OCI-LY3 (cell line): ENCODE data around the gene GRAP.
"Not testable (repeated sequence)": the region's sequence is repeated elsewhere in the genome, so short reads cannot be mapped to it uniquely, and the experiment has no call there.

Source experiments
- H2AFZ ChIP-seq: fragments of 200-600, 300-600 bp; shearing (Covaris generic); 2 replicates; pipeline ENCODE4 v1.6.0; 2014; ENCODE audit warnings: antibody characterized with exemption, low read depth, low read length
- H3K27ac ChIP-seq: fragments of 200-600, 300-600 bp; sonication (generic); 2 replicates; pipeline ENCODE4 v1.5.1; 2014; ENCODE audit warnings: mild to moderate bottlenecking, low read length, moderate library complexity, mixed read lengths
- H3K27me3 ChIP-seq: fragments of 200-600, 300-600 bp; sonication (generic); 2 replicates; pipeline ENCODE4 v1.6.1; 2014; ENCODE audit warnings: low read depth, low read length, mixed read lengths
- H3K36me3 ChIP-seq: fragments of 200-600, 300-600 bp; sonication (generic); replicated peaks from 2 replicates; pipeline ENCODE3; 2014; ENCODE audit warnings: low read depth, low read length, mixed read lengths
- H3K4me1 ChIP-seq: fragments of 300-600, 200-600 bp; sonication (generic); 2 replicates; pipeline ENCODE4 v1.6.1; 2014; ENCODE audit warnings: low read length, mixed read lengths
- H3K4me2 ChIP-seq: fragments of 200-600, 300-600 bp; sonication (generic); 2 replicates; pipeline ENCODE4 v1.6.1; 2014; ENCODE audit warnings: low read length, mixed read lengths
- H3K4me3 ChIP-seq: fragments of 300-600, 200-600 bp; sonication (generic); 2 replicates; pipeline ENCODE4 v1.5.1; 2014; ENCODE audit warnings: antibody characterized with exemption, mild to moderate bottlenecking, low read length, moderate library complexity
- H3K79me2 ChIP-seq: fragments of 300-600, 200-600 bp; shearing (Covaris generic); 2 replicates; pipeline ENCODE4 v1.6.1; 2014; ENCODE audit warnings: mild to moderate bottlenecking, low read length, mixed read lengths
- H3K9ac ChIP-seq: fragments of 300-600, 200-600 bp; shearing (Covaris generic); 2 replicates; pipeline ENCODE4 v1.6.0; 2014; ENCODE audit warnings: mild to moderate bottlenecking, low read length, moderate library complexity
- H3K9me3 ChIP-seq: fragments of 200-600, 300-600 bp; shearing (Covaris generic); 2 replicates; pipeline ENCODE4 v1.6.1; 2014; ENCODE audit warnings: low read length, mixed read lengths; ENCODE audit not compliant: insufficient read depth
- H4K20me1 ChIP-seq: fragments of 200-600, 300-600 bp; sonication (generic); 2 replicates; pipeline ENCODE4 v1.6.1; 2016; ENCODE audit warnings: low read length, mixed read lengths; ENCODE audit not compliant: insufficient read depth
- EZH2phosphoT487 ChIP-seq: fragments of 200-600 bp; shearing (Covaris generic); IDR thresholded peaks from 2 replicates; pipeline ENCODE4 v1.6.1; 2018; ENCODE audit warnings: antibody characterized with exemption, mixed run types, low read depth
- TF ChIP-seq, protein P1 (sequence below): fragments of 200-600, 300-600 bp; sonication (generic); IDR thresholded peaks from 2 replicates; pipeline ENCODE4 v1.5.1; 2014; ENCODE audit warnings: antibody characterized with exemption, low read length, low read depth

Gene GRAP

DNA sequence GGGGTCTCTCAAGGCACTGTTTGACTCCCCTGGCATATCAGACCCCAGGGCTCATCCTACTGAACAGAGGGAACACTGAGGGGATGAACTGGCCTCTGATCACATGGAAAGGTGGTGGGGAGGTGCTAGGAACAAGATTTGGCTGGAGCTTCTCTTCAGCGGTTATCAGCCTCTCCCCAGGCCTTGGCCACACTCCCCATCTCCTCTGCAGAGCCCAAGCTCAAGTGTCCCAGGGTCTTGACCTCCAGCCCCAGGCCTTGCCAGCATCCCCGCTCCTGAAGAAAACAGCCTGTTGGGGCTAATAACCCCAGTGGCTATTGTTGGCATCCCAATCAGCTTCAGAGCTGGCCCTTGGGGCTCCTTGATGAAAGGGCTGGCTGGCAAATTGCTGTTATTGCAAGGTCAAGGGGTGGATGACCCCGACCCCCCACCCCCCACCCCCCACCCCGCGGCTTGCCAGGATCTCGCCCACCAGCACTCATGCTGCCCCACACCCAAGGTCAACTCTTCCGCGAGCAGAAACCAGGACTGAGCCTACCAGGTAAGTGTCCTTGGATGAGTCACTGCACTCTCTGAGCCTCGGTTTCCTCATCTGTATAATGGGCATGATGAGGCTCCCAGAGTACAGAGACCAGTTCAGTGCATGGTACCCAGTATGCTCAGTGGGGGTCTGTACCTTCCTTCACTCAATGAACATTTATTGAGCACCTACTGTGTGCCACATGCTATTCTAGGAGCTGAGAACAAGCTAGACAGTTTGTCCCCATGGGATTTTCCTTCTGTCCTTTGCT lies 23.4 kb downstream of the GRAP start:
- no peak overlapping the region for H2AFZ ChIP-seq
- no peaks in the 10 kb centered on the region for H3K27me3 ChIP-seq
- H3K27ac ChIP-seq, result no peak overlapping the region
- H3K9me3 ChIP-seq, result no peaks in the 10 kb centered on the region
- H3K4me1 ChIP-seq, result no peaks in the 10 kb centered on the region
- no peaks in the 10 kb centered on the region for H3K79me2 ChIP-seq
- no peak overlapping the region for H3K9ac ChIP-seq
- H4K20me1 ChIP-seq, result no peaks in the 10 kb centered on the region
- TF ChIP-seq, protein P1, sequence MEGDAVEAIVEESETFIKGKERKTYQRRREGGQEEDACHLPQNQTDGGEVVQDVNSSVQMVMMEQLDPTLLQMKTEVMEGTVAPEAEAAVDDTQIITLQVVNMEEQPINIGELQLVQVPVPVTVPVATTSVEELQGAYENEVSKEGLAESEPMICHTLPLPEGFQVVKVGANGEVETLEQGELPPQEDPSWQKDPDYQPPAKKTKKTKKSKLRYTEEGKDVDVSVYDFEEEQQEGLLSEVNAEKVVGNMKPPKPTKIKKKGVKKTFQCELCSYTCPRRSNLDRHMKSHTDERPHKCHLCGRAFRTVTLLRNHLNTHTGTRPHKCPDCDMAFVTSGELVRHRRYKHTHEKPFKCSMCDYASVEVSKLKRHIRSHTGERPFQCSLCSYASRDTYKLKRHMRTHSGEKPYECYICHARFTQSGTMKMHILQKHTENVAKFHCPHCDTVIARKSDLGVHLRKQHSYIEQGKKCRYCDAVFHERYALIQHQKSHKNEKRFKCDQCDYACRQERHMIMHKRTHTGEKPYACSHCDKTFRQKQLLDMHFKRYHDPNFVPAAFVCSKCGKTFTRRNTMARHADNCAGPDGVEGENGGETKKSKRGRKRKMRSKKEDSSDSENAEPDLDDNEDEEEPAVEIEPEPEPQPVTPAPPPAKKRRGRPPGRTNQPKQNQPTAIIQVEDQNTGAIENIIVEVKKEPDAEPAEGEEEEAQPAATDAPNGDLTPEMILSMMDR, result no peak
- TF ChIP-seq EZH2phosphoT487, result no peak
- H3K4me2 ChIP-seq, result no peak overlapping the region
- no peak overlapping the region for H3K4me3 ChIP-seq
- H3K36me3 ChIP-seq, result no peaks in the 10 kb centered on the region

DNA sequence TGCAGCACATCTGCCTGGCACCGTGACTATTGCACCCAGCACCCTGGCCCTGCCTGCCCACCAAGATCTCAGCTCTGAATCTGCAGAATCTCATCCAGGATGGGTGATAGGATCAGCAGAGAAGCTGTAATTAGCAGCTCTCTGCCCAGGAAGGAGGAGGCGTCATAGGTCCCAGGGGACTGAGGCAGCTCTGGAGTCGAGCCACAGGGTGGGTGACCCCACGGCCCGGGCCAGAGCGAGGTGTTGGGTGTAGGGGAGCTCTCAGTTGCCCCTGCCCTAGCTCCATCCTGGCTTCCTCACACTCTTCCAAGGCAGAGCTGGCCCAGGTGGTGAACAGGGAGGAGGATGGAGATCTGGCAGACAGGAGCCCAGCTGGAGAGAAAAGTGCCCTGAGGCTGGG lies 24.0 kb downstream of the GRAP start:
- Histone ChIP-seq H3K27me3 (no peaks in the 10 kb centered on the region), H3K9me3 (no peaks in the 10 kb centered on the region), H4K20me1 (no peaks in the 10 kb centered on the region), H3K4me1 (no peaks in the 10 kb centered on the region), H3K27ac (no peak overlapping the region), H3K79me2 (no peaks in the 10 kb centered on the region), H3K4me2 (no peak overlapping the region), H3K36me3 (no peaks in the 10 kb centered on the region), H2AFZ (no peak overlapping the region), H3K4me3 (no peak overlapping the region), H3K9ac (no peak overlapping the region)
- TF ChIP-seq, protein P1, result no peak
- no peak for TF ChIP-seq EZH2phosphoT487

DNA sequence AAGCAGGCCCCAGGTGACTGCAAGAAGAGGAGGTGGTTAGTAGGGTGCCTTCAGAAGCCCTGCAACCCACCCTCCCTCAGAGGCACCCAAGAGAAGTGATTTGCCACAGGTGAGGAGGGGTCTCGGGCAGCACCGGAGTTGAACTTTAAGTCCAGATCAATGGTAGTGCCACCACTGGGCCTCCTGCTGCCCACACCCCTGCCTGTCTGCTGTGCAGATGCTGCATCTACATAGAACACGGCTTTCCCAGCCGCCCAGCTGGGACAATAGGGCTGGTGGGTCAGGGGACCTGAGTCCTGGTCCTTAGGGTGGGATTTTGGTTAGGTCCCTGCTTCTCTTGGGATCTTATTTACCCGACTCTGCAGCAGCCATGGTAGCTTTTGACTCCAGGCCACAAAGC lies 24.6 kb downstream of the GRAP start:
- Histone ChIP-seq H3K9ac (no peak overlapping the region), H3K4me3 (no peak overlapping the region), H2AFZ (no peak overlapping the region), H3K4me2 (no peak overlapping the region), H3K9me3 (no peaks in the 10 kb centered on the region), H3K27ac (no peak overlapping the region), H3K36me3 (no peaks in the 10 kb centered on the region), H3K4me1 (no peaks in the 10 kb centered on the region), H3K27me3 (no peaks in the 10 kb centered on the region), H3K79me2 (no peaks in the 10 kb centered on the region), H4K20me1 (no peaks in the 10 kb centered on the region)
- TF ChIP-seq, protein P1, result no peak
- no peak for TF ChIP-seq EZH2phosphoT487

DNA sequence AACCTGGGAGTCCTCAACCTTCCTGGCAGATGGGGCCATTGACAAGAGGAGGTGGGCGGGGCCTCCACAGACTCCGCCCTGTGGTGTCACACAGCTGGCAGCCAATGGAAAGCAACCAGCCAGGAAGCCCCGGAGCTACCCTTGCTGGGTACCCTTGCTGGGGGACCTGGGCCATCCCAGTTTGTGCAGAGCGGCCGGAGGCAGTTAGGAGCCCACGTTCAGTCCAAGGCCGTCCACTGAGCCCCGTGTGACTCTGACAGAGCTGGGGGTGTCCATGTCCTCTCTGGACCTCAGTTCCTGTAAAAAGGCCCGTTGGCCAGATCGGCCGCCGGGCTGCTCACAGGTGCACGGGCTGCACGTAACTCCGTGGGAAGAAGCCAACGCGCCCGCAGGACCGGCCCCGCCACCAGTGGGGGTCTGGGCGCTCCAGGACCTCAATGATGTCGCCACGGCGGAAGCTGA lies 25.1 kb downstream of the GRAP start:
- TF ChIP-seq, protein P1, result no peak
- TF ChIP-seq EZH2phosphoT487, result no peak
- Histone ChIP-seq H3K79me2 (no peaks in the 10 kb centered on the region), H3K4me1 (no peaks in the 10 kb centered on the region), H4K20me1 (no peaks in the 10 kb centered on the region), H3K9ac (no peak overlapping the region), H3K36me3 (no peaks in the 10 kb centered on the region), H3K27me3 (no peaks in the 10 kb centered on the region), H3K27ac (no peak overlapping the region), H3K9me3 (no peaks in the 10 kb centered on the region), H3K4me2 (no peak overlapping the region), H2AFZ (no peak overlapping the region), H3K4me3 (no peak overlapping the region)

DNA sequence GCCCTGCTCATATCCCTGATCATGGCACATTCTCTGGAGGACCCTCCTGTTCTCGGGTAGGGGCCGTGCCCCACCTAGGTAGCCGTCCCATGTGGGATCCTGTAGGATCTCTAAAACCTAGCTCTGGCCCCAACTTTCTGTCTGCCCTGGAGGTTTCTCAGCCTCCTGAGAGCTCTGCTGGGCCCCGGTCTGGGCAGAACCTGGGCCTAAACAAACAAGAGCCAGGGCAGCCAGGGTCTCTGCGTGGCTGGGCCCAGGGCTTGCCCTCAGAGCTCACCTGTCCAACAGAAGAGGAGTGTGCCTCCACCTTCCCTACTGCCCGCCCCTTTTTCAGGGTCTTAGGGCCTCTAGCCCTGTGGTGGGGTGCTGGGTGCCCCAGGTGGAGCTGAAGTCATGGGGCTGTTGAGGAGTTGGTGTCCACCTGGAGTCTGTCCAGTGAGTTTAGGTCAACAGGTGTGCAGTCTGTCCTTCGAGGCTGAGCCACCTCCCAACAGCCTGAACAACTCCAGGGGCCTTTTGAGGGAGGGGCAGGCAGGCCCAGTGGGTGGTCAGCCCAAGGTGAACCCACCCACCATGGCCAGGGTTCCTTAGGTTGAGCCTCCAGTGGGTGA lies 25.6 kb downstream of the GRAP start:
- not testable (repeated sequence) for H3K9me3 ChIP-seq, H3K9ac ChIP-seq, H3K27me3 ChIP-seq, H3K79me2 ChIP-seq, H2AFZ ChIP-seq, H3K4me2 ChIP-seq, H3K27ac ChIP-seq, H4K20me1 ChIP-seq, H3K36me3 ChIP-seq, H3K4me1 ChIP-seq, H3K4me3 ChIP-seq
